Large intestine (tissue), 3 donors: ENCODE measurements around the gene CD58. TPM values are rescaled to one million over a fixed set of nuclear protein-coding genes. Genes with fewer than 3 reads are reported as not detected.

ENCODE experiments used
- DNase-seq, 2 donors: peaks; one replicate each; pipeline versions ENCODE4 v3.0.0 to v3.0.0-alpha.2; 2013
- H3K27ac ChIP-seq: one replicate; pipeline ENCODE4 v1.5.1; 2013; ENCODE audit warnings: low read length
- H3K27me3 ChIP-seq: 2 replicates; pipeline ENCODE4 v1.6.1; 2013; ENCODE audit warnings: low read length; ENCODE audit not compliant: control insufficient read depth, insufficient read depth
- H3K36me3 ChIP-seq: 2 replicates; pipeline ENCODE4 v1.6.1; 2013; ENCODE audit warnings: low read length; ENCODE audit not compliant: control insufficient read depth, insufficient read depth
- H3K4me1 ChIP-seq: one replicate; pipeline ENCODE4 v1.6.1; 2013; ENCODE audit warnings: low read length; ENCODE audit not compliant: control insufficient read depth, insufficient read depth
- H3K4me3 ChIP-seq: one replicate; pipeline ENCODE4 v1.5.1; 2013; ENCODE audit warnings: low read length
- H3K9me3 ChIP-seq: one replicate; pipeline ENCODE4 v1.6.1; 2013; ENCODE audit warnings: mild to moderate bottlenecking, low read depth, low read length, moderate library complexity; ENCODE audit not compliant: control insufficient read depth
- WGBS: methylation state at CpG from one replicate; pipeline ENCODE4 v1.1.5; 2013; ENCODE audit warnings: low lambda C conversion rate; ENCODE audit not compliant: insufficient coverage; 5-methylcytosine and 5-hydroxymethylcytosine counted together
- polyA plus RNA-seq: library from polyadenylated mRNA; unstranded; fragments of 120-200 nt; gene quantifications from one replicate; pipeline ENCODE4 v1.2.1, GENCODE V29; 2013

CD58 gene
- polyA plus RNA-seq, 1 donor: 28.6 TPM

GRCh38 chr1:116501125-116501869, 69.5 kb downstream of the CD58 start:
- no peaks in the 10 kb centered on the region for H3K36me3 ChIP-seq
- peaks cover 38% of the 10 kb centered on the region for H3K4me1 ChIP-seq
- H3K27me3 ChIP-seq: no peaks in the 10 kb centered on the region
- H3K4me3 ChIP-seq: no peak overlapping the region
- H3K27ac ChIP-seq: no peak overlapping the region
- DNase-seq: no peak
- no peaks in the 10 kb centered on the region for H3K9me3 ChIP-seq
- WGBS: no CpG with 5 or more reads among the region's 9 CpGs

DNA sequence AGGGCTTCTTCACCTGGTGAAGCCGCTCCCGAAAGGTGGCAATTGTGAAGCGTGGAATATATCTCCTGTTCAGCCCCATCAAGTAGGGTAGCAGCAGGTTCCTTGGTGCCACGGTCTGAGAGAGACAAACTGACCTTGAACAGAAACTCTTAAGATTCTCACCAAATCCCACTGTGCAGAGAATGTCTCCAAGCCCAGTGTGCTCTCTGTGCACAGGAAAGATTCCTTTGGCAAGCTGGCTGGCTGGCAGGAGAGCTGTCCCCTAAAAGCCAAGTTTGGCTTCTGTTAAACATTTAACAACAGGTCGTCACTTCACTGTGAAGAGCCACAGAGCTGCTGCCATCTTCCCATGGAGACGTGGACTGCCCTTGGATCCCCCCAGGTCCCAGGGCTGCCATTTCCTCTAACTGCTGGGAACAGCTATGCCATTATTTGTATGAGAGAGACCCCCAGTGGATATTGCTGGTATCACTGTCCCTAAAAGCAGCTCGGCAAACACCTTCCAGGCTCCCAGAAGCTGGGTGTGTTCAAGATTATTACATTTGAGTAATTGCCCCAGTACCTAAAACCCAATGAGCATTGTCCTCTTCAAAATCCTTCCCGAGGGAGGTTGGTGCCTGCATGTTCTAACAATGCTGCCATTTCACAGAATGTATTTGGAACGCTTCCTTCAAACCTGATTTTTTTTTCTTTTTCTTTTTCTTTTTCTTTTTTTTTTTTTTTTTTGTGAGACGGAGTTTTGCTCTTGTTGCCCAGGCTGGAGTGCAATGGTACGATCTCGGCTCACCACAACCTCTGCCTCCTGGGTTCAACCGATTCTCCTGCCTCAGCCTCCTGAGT, 71.8 kb downstream of the CD58 start:
- no peaks in the 10 kb centered on the region for H3K27me3 ChIP-seq
- 80% methylated on average over 1 of the region's 13 CpGs for WGBS
- peaks cover 44% of the 10 kb centered on the region for H3K4me1 ChIP-seq
- H3K4me3 ChIP-seq: no peak overlapping the region
- DNase-seq: peak; percentile 69 to 71
- H3K9me3 ChIP-seq: no peaks in the 10 kb centered on the region
- H3K27ac ChIP-seq: no peak overlapping the region
- no peaks in the 10 kb centered on the region for H3K36me3 ChIP-seq

GRCh38 chr1:116497656-116498055, 73.2 kb downstream of the CD58 start:
- H3K9me3 ChIP-seq: no peaks in the 10 kb centered on the region
- peak in 1 of 2 donors; percentile 29 for DNase-seq
- H3K27ac ChIP-seq: no peak overlapping the region
- peaks cover 52% of the 10 kb centered on the region for H3K4me1 ChIP-seq
- 80% methylated on average over 2 of the region's 4 CpGs for WGBS
- no peak overlapping the region for H3K4me3 ChIP-seq
- no peaks in the 10 kb centered on the region for H3K36me3 ChIP-seq
- no peaks in the 10 kb centered on the region for H3K27me3 ChIP-seq

DNA sequence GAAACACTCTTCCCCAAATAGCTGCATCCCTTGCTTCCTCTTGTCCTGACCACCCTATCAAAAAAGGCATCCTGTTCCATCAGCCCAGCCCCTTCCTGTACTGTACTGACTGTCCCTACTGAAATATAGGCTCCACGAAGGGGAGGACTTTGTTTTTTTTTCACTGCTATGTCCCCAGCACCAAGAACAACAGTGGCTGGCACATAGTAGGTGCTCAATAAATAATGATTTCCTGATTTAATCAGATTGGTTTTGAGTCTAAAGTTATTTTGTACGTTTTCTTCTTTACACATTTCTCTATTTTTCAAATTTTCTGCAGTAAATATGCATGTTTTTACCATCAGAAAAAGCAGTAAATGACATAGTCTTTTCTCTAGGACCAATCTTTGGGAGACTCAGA, 73.9 kb downstream of the CD58 start:
- WGBS: 100% methylated on average over 1 of the region's 2 CpGs
- Histone ChIP-seq H3K9me3 (no peaks in the 10 kb centered on the region), H3K27ac (no peak overlapping the region), H3K4me1 (peaks cover 57% of the 10 kb centered on the region), H3K36me3 (no peaks in the 10 kb centered on the region), H3K27me3 (no peaks in the 10 kb centered on the region), H3K4me3 (no peak overlapping the region)
- DNase-seq: no peak

- H3K4me3 ChIP-seq: no peak overlapping the region
- no peaks in the 10 kb centered on the region for H3K27me3 ChIP-seq
- H3K9me3 ChIP-seq: no peaks in the 10 kb centered on the region
- WGBS: no CpG with 5 or more reads among the region's 3 CpGs
- peaks cover 62% of the 10 kb centered on the region for H3K4me1 ChIP-seq
- H3K36me3 ChIP-seq: no peaks in the 10 kb centered on the region
- H3K27ac ChIP-seq: peak overlapping the region; percentile 92
- DNase-seq: peak in 1 of 2 donors; percentile 34
Observed at GRCh38 chr1:116496380-116496779, 74.4 kb downstream of the CD58 start.

DNA sequence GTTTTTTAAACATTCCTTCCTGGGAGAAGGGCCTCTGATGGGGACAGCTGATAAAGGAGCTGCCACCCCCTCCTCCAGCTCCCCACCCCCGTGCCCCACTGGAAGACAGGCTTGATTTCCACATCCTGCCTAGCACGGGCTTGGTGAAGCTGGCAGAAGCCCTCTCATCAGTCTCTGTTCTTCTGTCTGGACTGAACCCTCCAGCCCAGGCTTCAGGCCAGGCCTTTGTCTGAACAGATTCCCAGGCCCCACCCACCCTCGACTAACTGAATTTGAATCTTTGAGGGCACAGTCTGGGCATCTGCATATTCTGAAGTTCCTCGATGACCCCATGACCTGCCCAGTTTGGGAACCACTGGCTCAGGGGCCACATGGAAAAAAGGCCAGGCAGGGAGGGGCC, 75.3 kb downstream of the CD58 start:
- WGBS: no CpG with 5 or more reads among the region's 4 CpGs
- H3K27ac ChIP-seq: peak overlapping the region; percentile 92
- DNase-seq: no peak
- H3K4me1 ChIP-seq: peaks cover 67% of the 10 kb centered on the region
- no peaks in the 10 kb centered on the region for H3K9me3 ChIP-seq
- H3K27me3 ChIP-seq: no peaks in the 10 kb centered on the region
- H3K4me3 ChIP-seq: no peak overlapping the region
- no peaks in the 10 kb centered on the region for H3K36me3 ChIP-seq

DNA sequence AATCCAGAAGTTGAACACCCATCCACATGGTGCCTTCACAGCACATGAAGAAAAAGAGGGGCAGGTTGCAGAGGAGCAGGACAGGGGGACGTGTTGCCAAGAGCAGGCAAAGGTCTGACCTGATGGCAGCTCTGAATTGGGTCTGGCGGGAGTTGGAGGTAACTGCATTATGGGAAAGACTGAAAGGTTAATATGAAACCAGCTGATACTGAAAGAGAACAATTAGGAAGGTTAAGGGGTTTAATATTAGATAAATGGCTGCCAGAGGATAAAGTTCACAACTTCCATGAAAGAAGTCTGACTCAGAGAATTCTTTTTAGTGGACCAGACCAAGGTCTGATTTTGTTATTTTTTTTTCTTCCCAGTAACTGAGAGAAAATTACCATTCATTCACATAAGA, 76.1 kb downstream of the CD58 start:
- no CpG with 5 or more reads among the region's 2 CpGs for WGBS
- Histone ChIP-seq H3K27ac (peak overlapping the region; percentile 92), H3K4me1 (peaks cover 75% of the 10 kb centered on the region), H3K4me3 (no peak overlapping the region), H3K9me3 (no peaks in the 10 kb centered on the region), H3K27me3 (no peaks in the 10 kb centered on the region), H3K36me3 (no peaks in the 10 kb centered on the region)
- peak; percentile 68 to 89 for DNase-seq

GRCh38 chr1:116494353-116494692, 76.5 kb downstream of the CD58 start:
- Histone ChIP-seq H3K27ac (peak overlapping the region; percentile 92), H3K9me3 (no peaks in the 10 kb centered on the region), H3K27me3 (no peaks in the 10 kb centered on the region), H3K4me1 (peaks cover 79% of the 10 kb centered on the region), H3K4me3 (no peak overlapping the region), H3K36me3 (no peaks in the 10 kb centered on the region)
- no CpG with 5 or more reads among the region's 12 CpGs for WGBS
- no peak for DNase-seq

GRCh38 chr1:116493484-116494352, 77.1 kb downstream of the CD58 start:
- Histone ChIP-seq H3K4me3 (no peak overlapping the region), H3K4me1 (peaks cover 82% of the 10 kb centered on the region), H3K27ac (peak overlapping the region; percentile 92)

DNA sequence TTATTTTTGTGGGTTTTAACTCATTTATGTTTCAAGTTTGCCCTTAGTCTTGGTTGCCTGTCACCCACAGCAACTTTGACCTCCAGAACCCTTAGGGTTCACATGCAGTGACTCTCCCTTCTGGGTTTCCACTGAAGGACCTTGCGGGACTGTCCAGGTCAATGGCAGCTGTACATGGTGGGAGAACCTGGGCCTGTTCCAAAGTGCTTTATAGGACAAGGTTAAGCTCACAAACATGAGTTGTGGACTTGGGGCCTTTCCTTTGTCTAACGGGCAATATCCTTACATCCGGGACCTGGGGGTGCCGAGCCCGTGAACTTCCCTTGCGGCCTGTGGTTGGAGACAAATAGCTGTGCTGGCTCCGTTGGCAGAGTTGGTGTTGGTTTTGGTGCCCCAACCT, 77.8 kb downstream of the CD58 start:
- Histone ChIP-seq H3K9me3 (no peaks in the 10 kb centered on the region), H3K27me3 (no peaks in the 10 kb centered on the region), H3K4me3 (no peak overlapping the region), H3K4me1 (peaks cover 82% of the 10 kb centered on the region), H3K36me3 (no peaks in the 10 kb centered on the region), H3K27ac (peak overlapping the region; percentile 92)
- no peak for DNase-seq
- 100% methylated on average over 1 of the region's 7 CpGs for WGBS

More at GRCh38 chr1:116493484-116494352, 77.1 kb downstream of the CD58 start:
- peak in 1 of 2 donors; percentile 48 for DNase-seq
- WGBS: no CpG with 5 or more reads among the region's 29 CpGs
- H3K36me3 ChIP-seq: no peaks in the 10 kb centered on the region
- H3K9me3 ChIP-seq: no peaks in the 10 kb centered on the region
- no peaks in the 10 kb centered on the region for H3K27me3 ChIP-seq
